Pancreas (tissue), 10 donors: Measurements from ENCODE around the gene LILRA1. TPM values are rescaled to one million over a fixed set of nuclear protein-coding genes. Genes with fewer than 3 reads are reported as not detected.
A peak's percentile ranks its signal among the peaks of the same experiment; 100 is the strongest.
"Not testable (repeated sequence)": the region's sequence is repeated elsewhere in the genome, so short reads cannot be mapped to it uniquely, and the experiment has no call there.

Experiments
- ATAC-seq, 4 donors: fragments of 200-7000 bp; cut with Tn5 transposase; one replicate each; pipeline versions ENCODE4 v1.8.0 to v1.9.1; 2020; ENCODE audit warnings: mild to moderate bottlenecking in 4 of 4, moderate library complexity in 4 of 4
- DNase-seq, 6 donors: peaks; one replicate each; pipeline ENCODE4 v3.0.0-alpha.2; 2020
- FAIRE-seq: peaks from 2 replicates; lab custom pipeline; 2012; peaks lifted over from hg19 to GRCh38; lab: Jason Lieb, UNC
- H3K27ac ChIP-seq, 4 donors: fragments of 200-600 bp; sonication (generic); 1 replicate in 3 of 4; 2 replicates in 1 of 4; pipeline versions ENCODE4 v1.5.0 to v1.8.0; 2020
- H3K27me3 ChIP-seq, 4 donors: fragments of 200-600 bp; one replicate each; pipeline ENCODE4 v1.8.0; 2021
- H3K36me3 ChIP-seq, 3 donors: fragments of 200-600 bp; sonication (generic) in 1 of 3; one replicate each; pipeline versions ENCODE4 v1.5.0 to v1.8.0; 2020 to 2021
- H3K4me1 ChIP-seq, 3 donors: fragments of 200-600 bp; one replicate each; pipeline ENCODE4 v1.8.0; 2021
- H3K4me3 ChIP-seq, 4 donors: fragments of 200-600 bp; sonication (generic) in 2 of 4; one replicate each; pipeline versions ENCODE4 v1.5.0 to v1.8.0; 2020 to 2021
- H3K9me3 ChIP-seq, 4 donors: fragments of 200-600 bp; one replicate each; pipeline ENCODE4 v1.8.0; 2021
- CTCF ChIP-seq, 4 donors: fragments of 200-600 bp; sonication (generic) in 3 of 4; IDR thresholded peaks; one replicate each; pipeline versions ENCODE4 v1.5.0 to v1.8.0; 2021; ENCODE audit warnings: antibody characterized with exemption in 4 of 4
- WGBS, 2 donors: extraction: QIAGEN DNeasy Blood & Tissue Kit; methylation state at CpG; one replicate each; pipeline ENCODE4 v1.1.7; 2013; 5-methylcytosine and 5-hydroxymethylcytosine counted together
- intact Hi-C, 3 donors: fragments of 100-400 bp; cut with DNase I; formaldehyde crosslinking; loops; one replicate each; pipeline versions ENCODE4 v1.11.1 to v1.14.2; 2022
- polyA plus RNA-seq, 2 donors: library from polyadenylated mRNA; stranded (reverse); fragments of 200-250 nt; gene quantifications; one replicate each; pipeline ENCODE4 v1.2.3, GENCODE V29; 2013
- total RNA-seq, 6 donors: library from RNA; stranded (reverse); fragmentation: NEBNext Ultra II Directional in 4 of 6; extraction: Animal tissue kit (Norgen Biotek cat#: 25700) in 4 of 6; gene quantifications; one replicate each; pipeline versions ENCODE4 v1.2.1 to v1.2.4, GENCODE V29; 2021 to 2023
- donor health status: healthy with polysubstance abuse.
- donor health status: DM: no; HTN: no; CAD: no; lungs with moderate emphysema.
- donor health status: DM: no; HTN: no; CAD: no.
- donor health status: control.
- donor health status: control.
- donor health status: Bipolar disorder and iron deficiency.
- donor health status: DM: yes; HTN: yes; CAD: no.
- donor health status: DM: no; HTN: no; CAD: no.
- donor health status: DM: no; HTN: no; CAD: no.
- donor health status: DM: yes; HTN: yes; CAD: no.

LILRA1 gene
- total and polyA plus RNA-seq, 8 donors: 0.08 to 1.5 (median 0.23) TPM; not detected in 1

GRCh38 chr19:54626757-54627156 lies 33.3 kb downstream of the LILRA1 start:
- no peaks in the 10 kb centered on the region for H3K36me3 ChIP-seq
- 56 to 73% methylated on average over 8 of the region's 8 CpGs for WGBS, 2 donors
- intact Hi-C loops: no loop called here
- ATAC-seq (no peak), DNase-seq (no peak), FAIRE-seq (no peak)
- no peaks in the 10 kb centered on the region for H3K27me3 ChIP-seq
- H3K4me3 ChIP-seq: no peak overlapping the region
- TF ChIP-seq CTCF (IDR thresholded peaks at IDR 0.05): no peak
- H3K9me3 ChIP-seq: no peaks in the 10 kb centered on the region
- no peak overlapping the region for H3K27ac ChIP-seq
- H3K4me1 ChIP-seq: no peaks in the 10 kb centered on the region

- H3K27me3 ChIP-seq, H3K4me1 ChIP-seq, H3K9me3 ChIP-seq, H3K36me3 ChIP-seq, DNase-seq, ATAC-seq, FAIRE-seq, H3K27ac ChIP-seq, intact Hi-C loops, H3K4me3 ChIP-seq: not testable (repeated sequence)
- WGBS, 2 donors: 18 to 22% methylated on average over 4 of the region's 4 CpGs
Observed at GRCh38 chr19:54627912-54628311, 34.5 kb downstream of the LILRA1 start.

- H3K9me3 ChIP-seq, FAIRE-seq, H3K4me1 ChIP-seq, intact Hi-C loops, DNase-seq, H3K27me3 ChIP-seq, H3K4me3 ChIP-seq, H3K27ac ChIP-seq, H3K36me3 ChIP-seq: not testable (repeated sequence)
- WGBS, 2 donors: 53 to 57% methylated on average over 9 of the region's 9 CpGs
- peak in 2 of 4 donors; percentile 56 to 68 for ATAC-seq
Observed at GRCh38 chr19:54630262-54630661, 36.8 kb downstream of the LILRA1 start, which contains the start of gene LILRB1. TSS of gene LILRB1 (plus strand) at chr19:54630484. CDS start at chr19:54631074, 590 bp downstream.

- TF ChIP-seq CTCF (IDR thresholded peaks at IDR 0.05): no peak
- WGBS, 2 donors: 25 to 32% methylated on average over 6 of the region's 6 CpGs
- no peaks in the 10 kb centered on the region for H3K9me3 ChIP-seq
- no peaks in the 10 kb centered on the region for H3K27me3 ChIP-seq
- ATAC-seq (peak in 1 of 4 donors; percentile 50), FAIRE-seq (no peak), DNase-seq (no peak)
- H3K27ac ChIP-seq: no peak overlapping the region
- H3K36me3 ChIP-seq: no peaks in the 10 kb centered on the region
- intact Hi-C loops: no loop called here
- H3K4me1 ChIP-seq: no peaks in the 10 kb centered on the region
- H3K4me3 ChIP-seq: no peak overlapping the region
Observed at GRCh38 chr19:54630782-54631181, 37.4 kb downstream of the LILRA1 start.

GRCh38 chr19:54631489-54632337 lies 38.3 kb downstream of the LILRA1 start:
- WGBS, 2 donors: 49 to 61% methylated on average over 23 of the region's 23 CpGs
- DNase-seq, H3K9me3 ChIP-seq, intact Hi-C loops, H3K36me3 ChIP-seq, H3K4me3 ChIP-seq, H3K4me1 ChIP-seq, H3K27me3 ChIP-seq, FAIRE-seq, ATAC-seq, H3K27ac ChIP-seq: not testable (repeated sequence)

DNA sequence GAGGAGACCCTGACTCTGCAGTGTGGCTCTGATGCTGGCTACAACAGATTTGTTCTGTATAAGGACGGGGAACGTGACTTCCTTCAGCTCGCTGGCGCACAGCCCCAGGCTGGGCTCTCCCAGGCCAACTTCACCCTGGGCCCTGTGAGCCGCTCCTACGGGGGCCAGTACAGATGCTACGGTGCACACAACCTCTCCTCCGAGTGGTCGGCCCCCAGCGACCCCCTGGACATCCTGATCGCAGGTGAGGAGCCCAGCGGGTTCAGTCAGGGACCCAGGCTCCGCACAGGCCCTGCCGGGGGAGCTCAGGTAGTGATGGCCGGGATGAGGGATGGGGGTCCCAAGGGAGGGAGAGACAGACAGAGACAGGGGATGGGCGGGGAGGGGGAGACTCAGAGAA lies 39.1 kb downstream of the LILRA1 start:
- H3K27ac ChIP-seq, H3K4me3 ChIP-seq, H3K9me3 ChIP-seq, H3K4me1 ChIP-seq, DNase-seq, FAIRE-seq, ATAC-seq, H3K27me3 ChIP-seq, H3K36me3 ChIP-seq, intact Hi-C loops: not testable (repeated sequence)
- 57 to 63% methylated on average over 16 of the region's 16 CpGs for WGBS, 2 donors

GRCh38 chr19:54633401-54633800 lies 40.0 kb downstream of the LILRA1 start:
- H3K27me3 ChIP-seq: no peaks in the 10 kb centered on the region
- TF ChIP-seq CTCF (IDR thresholded peaks at IDR 0.05): no peak
- intact Hi-C loops: no loop called here
- no peak overlapping the region for H3K4me3 ChIP-seq
- 40 to 52% methylated on average over 6 to 7 of the region's 7 CpGs for WGBS, 2 donors
- no peaks in the 10 kb centered on the region for H3K4me1 ChIP-seq
- DNase-seq (no peak), ATAC-seq (no peak), FAIRE-seq (no peak)
- no peak overlapping the region for H3K27ac ChIP-seq
- no peaks in the 10 kb centered on the region for H3K9me3 ChIP-seq
- no peaks in the 10 kb centered on the region for H3K36me3 ChIP-seq

GRCh38 chr19:54636081-54636480 lies 42.6 kb downstream of the LILRA1 start:
- WGBS, 2 donors: 10 to 18% methylated on average over 12 of the region's 12 CpGs
- H3K4me3 ChIP-seq, ATAC-seq, H3K27ac ChIP-seq, H3K4me1 ChIP-seq, H3K36me3 ChIP-seq, H3K9me3 ChIP-seq, DNase-seq, intact Hi-C loops, FAIRE-seq, H3K27me3 ChIP-seq: not testable (repeated sequence)
